ENCODE data around the gene FKBP9.
"Not testable (repeated sequence)": the region's sequence is repeated elsewhere in the genome, so short reads cannot be mapped to it uniquely, and the experiment has no call there.

Gene FKBP9

GRCh38 chr7:32958046-32959025 lies 1.1 kb downstream of the FKBP9 start:
- DNase-seq, result peak; percentile 81

- DNase-seq, result not testable (repeated sequence)
These were observed 6.7 kb downstream of the FKBP9 start for GRCh38 chr7:32963880-32964301.

GRCh38 chr7:32964461-32965159 lies 7.4 kb downstream of the FKBP9 start:
- not testable (repeated sequence) for DNase-seq

GRCh38 chr7:32966489-32967267 lies 9.4 kb downstream of the FKBP9 start:
- not testable (repeated sequence) for DNase-seq

GRCh38 chr7:32967268-32967582 lies 10.0 kb downstream of the FKBP9 start:
- not testable (repeated sequence) for DNase-seq

- not testable (repeated sequence) for DNase-seq
These were observed 14.7 kb downstream of the FKBP9 start for GRCh38 chr7:32971967-32972366.

- not testable (repeated sequence) for DNase-seq
These were observed 19.9 kb downstream of the FKBP9 start for GRCh38 chr7:32977159-32977558.

GRCh38 chr7:32979246-32979645 lies 22.0 kb downstream of the FKBP9 start:
- peak; percentile 95 for DNase-seq

GRCh38 chr7:32979902-32980301 lies 22.7 kb downstream of the FKBP9 start:
- peak; percentile 26 for DNase-seq

GRCh38 chr7:32988148-32988547 lies 30.9 kb downstream of the FKBP9 start:
- not testable (repeated sequence) for DNase-seq

GRCh38 chr7:32991068-32991585 lies 33.9 kb downstream of the FKBP9 start:
- DNase-seq, result peak; percentile 85

GRCh38 chr7:32991975-32992700 lies 34.9 kb downstream of the FKBP9 start:
- DNase-seq, result not testable (repeated sequence)

GRCh38 chr7:32992750-32993149 lies 35.5 kb downstream of the FKBP9 start:
- DNase-seq, result not testable (repeated sequence)

- DNase-seq, result peak; percentile 10
These were observed 40.7 kb downstream of the FKBP9 start for GRCh38 chr7:32997956-32998355.

GRCh38 chr7:32998361-32999171 lies 41.3 kb downstream of the FKBP9 start:
- peak; percentile 90 for DNase-seq

- not testable (repeated sequence) for DNase-seq
These were observed 42.1 kb downstream of the FKBP9 start for GRCh38 chr7:32999380-32999779.

- not testable (repeated sequence) for DNase-seq
These were observed 45.9 kb downstream of the FKBP9 start for GRCh38 chr7:33003111-33003510.

GRCh38 chr7:33004104-33004616 lies 46.9 kb downstream of the FKBP9 start:
- DNase-seq, result not testable (repeated sequence)

GRCh38 chr7:33005193-33005592 lies 48.0 kb downstream of the FKBP9 start:
- DNase-seq, result not testable (repeated sequence)

- not testable (repeated sequence) for DNase-seq
These were observed 48.5 kb downstream of the FKBP9 start for GRCh38 chr7:33005690-33006089.

GRCh38 chr7:33009734-33010133 lies 52.5 kb downstream of the FKBP9 start:
- no peak for DNase-seq

Data from fibroblast of skin of right biceps (primary cell).